ENCODE results near the gene NOL6.

DNA sequence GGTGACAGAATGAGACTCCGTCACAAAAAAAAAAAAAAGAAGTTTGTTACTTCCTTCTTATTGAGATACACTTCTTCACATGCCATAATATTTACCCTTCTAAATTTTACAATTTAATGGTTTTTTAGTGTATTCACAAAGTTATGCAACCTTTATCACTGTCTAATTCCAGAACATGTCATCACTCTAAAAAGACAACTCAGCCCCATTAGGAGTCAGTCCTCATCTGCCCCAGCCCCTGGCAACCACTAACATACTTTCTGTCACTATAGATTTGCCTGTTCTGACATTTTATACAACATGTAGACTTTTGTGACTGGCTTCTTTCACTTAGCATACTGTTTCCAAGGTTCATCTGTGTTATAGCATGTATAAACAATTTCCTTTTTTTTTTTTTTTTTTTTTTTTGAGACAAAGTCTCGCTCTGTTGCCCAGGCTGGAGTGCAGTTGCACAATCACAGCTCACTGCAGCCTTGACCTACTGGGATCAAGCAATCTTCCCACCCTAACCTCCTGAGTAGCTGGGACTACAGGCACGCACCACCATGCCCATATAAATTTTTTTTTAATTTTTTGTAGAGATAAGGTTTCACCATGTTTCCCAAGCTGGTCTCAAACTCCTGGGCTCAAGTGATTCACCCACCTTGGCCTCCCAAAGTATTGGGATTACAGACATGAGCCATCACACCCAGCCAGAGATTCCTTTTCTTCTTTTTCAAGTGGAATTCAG lies 44.3 kb downstream of the NOL6 start:
- TF ChIP-seq, protein P1, sequence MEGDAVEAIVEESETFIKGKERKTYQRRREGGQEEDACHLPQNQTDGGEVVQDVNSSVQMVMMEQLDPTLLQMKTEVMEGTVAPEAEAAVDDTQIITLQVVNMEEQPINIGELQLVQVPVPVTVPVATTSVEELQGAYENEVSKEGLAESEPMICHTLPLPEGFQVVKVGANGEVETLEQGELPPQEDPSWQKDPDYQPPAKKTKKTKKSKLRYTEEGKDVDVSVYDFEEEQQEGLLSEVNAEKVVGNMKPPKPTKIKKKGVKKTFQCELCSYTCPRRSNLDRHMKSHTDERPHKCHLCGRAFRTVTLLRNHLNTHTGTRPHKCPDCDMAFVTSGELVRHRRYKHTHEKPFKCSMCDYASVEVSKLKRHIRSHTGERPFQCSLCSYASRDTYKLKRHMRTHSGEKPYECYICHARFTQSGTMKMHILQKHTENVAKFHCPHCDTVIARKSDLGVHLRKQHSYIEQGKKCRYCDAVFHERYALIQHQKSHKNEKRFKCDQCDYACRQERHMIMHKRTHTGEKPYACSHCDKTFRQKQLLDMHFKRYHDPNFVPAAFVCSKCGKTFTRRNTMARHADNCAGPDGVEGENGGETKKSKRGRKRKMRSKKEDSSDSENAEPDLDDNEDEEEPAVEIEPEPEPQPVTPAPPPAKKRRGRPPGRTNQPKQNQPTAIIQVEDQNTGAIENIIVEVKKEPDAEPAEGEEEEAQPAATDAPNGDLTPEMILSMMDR (IDR thresholded peaks at IDR 0.05) = no peak
- TF ChIP-seq, protein P2, sequence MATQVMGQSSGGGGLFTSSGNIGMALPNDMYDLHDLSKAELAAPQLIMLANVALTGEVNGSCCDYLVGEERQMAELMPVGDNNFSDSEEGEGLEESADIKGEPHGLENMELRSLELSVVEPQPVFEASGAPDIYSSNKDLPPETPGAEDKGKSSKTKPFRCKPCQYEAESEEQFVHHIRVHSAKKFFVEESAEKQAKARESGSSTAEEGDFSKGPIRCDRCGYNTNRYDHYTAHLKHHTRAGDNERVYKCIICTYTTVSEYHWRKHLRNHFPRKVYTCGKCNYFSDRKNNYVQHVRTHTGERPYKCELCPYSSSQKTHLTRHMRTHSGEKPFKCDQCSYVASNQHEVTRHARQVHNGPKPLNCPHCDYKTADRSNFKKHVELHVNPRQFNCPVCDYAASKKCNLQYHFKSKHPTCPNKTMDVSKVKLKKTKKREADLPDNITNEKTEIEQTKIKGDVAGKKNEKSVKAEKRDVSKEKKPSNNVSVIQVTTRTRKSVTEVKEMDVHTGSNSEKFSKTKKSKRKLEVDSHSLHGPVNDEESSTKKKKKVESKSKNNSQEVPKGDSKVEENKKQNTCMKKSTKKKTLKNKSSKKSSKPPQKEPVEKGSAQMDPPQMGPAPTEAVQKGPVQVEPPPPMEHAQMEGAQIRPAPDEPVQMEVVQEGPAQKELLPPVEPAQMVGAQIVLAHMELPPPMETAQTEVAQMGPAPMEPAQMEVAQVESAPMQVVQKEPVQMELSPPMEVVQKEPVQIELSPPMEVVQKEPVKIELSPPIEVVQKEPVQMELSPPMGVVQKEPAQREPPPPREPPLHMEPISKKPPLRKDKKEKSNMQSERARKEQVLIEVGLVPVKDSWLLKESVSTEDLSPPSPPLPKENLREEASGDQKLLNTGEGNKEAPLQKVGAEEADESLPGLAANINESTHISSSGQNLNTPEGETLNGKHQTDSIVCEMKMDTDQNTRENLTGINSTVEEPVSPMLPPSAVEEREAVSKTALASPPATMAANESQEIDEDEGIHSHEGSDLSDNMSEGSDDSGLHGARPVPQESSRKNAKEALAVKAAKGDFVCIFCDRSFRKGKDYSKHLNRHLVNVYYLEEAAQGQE (IDR thresholded peaks at IDR 0.05; ENCODE audit: insufficient read depth in 1 of 2, low read depth in 2 of 2, low read length in 1 of 2) = no peak
- TF ChIP-seq TCF7L2 (IDR thresholded peaks at IDR 0.05; ENCODE audit: low read depth, low read length) = no peak

Measured in Panc1 (cell line).